HEK293 (cell line): Measurements from ENCODE around the gene IGSF23.

Experiments
- CTCF ChIA-PET: fragments of 350-600 bp; formaldehyde crosslinking; extraction: SDS; loops from one replicate; lab custom pipeline; 2021; ENCODE audit warnings: antibody characterized with exemption; lab: Yijun Ruan, JAX
- POLR2A ChIA-PET: fragments of 300-600 bp; formaldehyde crosslinking; extraction: SDS; loops from one replicate; lab custom pipeline; 2020; ENCODE audit warnings: antibody characterized with exemption, inconsistent platforms; lab: Yijun Ruan, JAX
- H3K27ac ChIP-seq: fragments of 200-500 bp; sonication (Bioruptor generic); 2 replicates; pipeline ENCODE4 v1.5.1; 2014; ENCODE audit warnings: low read depth, low read length, control low read depth, inconsistent platforms; ENCODE audit errors: extremely low read depth
- H3K36me3 ChIP-seq, 2 experiments: fragments of 200-500 bp in 1 of 2; sonication (Bioruptor generic) in 1 of 2; 1 replicate in 1 of 2; 2 replicates in 1 of 2; pipeline ENCODE4 v1.5.1; 2014 to 2017; ENCODE audit warnings: inconsistent platforms in 2 of 2, low read length in 2 of 2; ENCODE audit not compliant: control insufficient read depth in 2 of 2, insufficient read depth in 1 of 2
- H3K4me1 ChIP-seq: fragments of 200-500 bp; sonication (Bioruptor generic); 2 replicates; pipeline ENCODE4 v1.5.1; 2014; ENCODE audit warnings: mild to moderate bottlenecking, low read length, inconsistent platforms; ENCODE audit not compliant: control insufficient read depth, insufficient read depth
- H3K4me3 ChIP-seq: 2 replicates; pipeline ENCODE4 v1.5.1; 2011; ENCODE audit warnings: low read depth, mild to moderate bottlenecking, control low read depth, low read length, moderate library complexity
- H3K9me3 ChIP-seq: fragments of 200-500 bp; sonication (Bioruptor generic); 2 replicates; pipeline ENCODE4 v1.5.1; 2014; ENCODE audit warnings: low read depth, low read length, inconsistent platforms; ENCODE audit not compliant: control insufficient read depth, insufficient read depth
- KLF1 ChIP-seq: fragments of 450-650 bp; formaldehyde crosslinking; IDR thresholded peaks from 2 replicates; pipeline ENCODE4 v1.5.1; 2016; ENCODE audit warnings: missing biosample characterization, missing genetic modification characterization
- SALL2 ChIP-seq: fragments of 450-650 bp; formaldehyde crosslinking; IDR thresholded peaks from 2 replicates; pipeline ENCODE4 v1.5.0; 2017; ENCODE audit warnings: missing biosample characterization, mild to moderate bottlenecking, missing genetic modification characterization, borderline replicate concordance
- ZBTB17 ChIP-seq: fragments of 450-650 bp; formaldehyde crosslinking; IDR thresholded peaks from 2 replicates; pipeline ENCODE4 v1.5.1; 2016; ENCODE audit warnings: missing biosample characterization, missing genetic modification characterization
- ZBTB48 ChIP-seq: fragments of 450-650 bp; formaldehyde crosslinking; IDR thresholded peaks from 2 replicates; pipeline ENCODE4 v1.5.1; 2016; ENCODE audit warnings: missing biosample characterization, missing genetic modification characterization
- ZNF211 ChIP-seq: fragments of 450-650 bp; formaldehyde crosslinking; IDR thresholded peaks from 2 replicates; pipeline ENCODE4 v1.5.1; 2016; ENCODE audit warnings: low read depth, missing biosample characterization, missing genetic modification characterization
- ZNF335 ChIP-seq: fragments of 450-650 bp; formaldehyde crosslinking; conservative IDR thresholded peaks from 2 replicates; pipeline ENCODE4 v1.5.1; 2016; ENCODE audit warnings: missing biosample characterization, missing genetic modification characterization
- ZNF501 ChIP-seq: fragments of 450-650 bp; formaldehyde crosslinking; IDR thresholded peaks from 2 replicates; pipeline ENCODE4 v1.5.1; 2016; ENCODE audit warnings: missing biosample characterization, missing genetic modification characterization
- ZNF510 ChIP-seq: fragments of 450-650 bp; formaldehyde crosslinking; IDR thresholded peaks from 2 replicates; pipeline ENCODE4 v1.5.1; 2018; ENCODE audit warnings: mild to moderate bottlenecking, missing genetic modification characterization, missing biosample characterization; ENCODE audit not compliant: insufficient replicate concordance
- ZNF530 ChIP-seq: fragments of 450-650 bp; formaldehyde crosslinking; IDR thresholded peaks from 2 replicates; pipeline ENCODE4 v1.5.1; 2016; ENCODE audit warnings: low read depth, missing biosample characterization, missing genetic modification characterization
- ZNF549 ChIP-seq: fragments of 450-650 bp; IDR thresholded peaks from 2 replicates; pipeline ENCODE4 v1.5.1; 2018; ENCODE audit warnings: missing biosample characterization, missing genetic modification characterization, mild to moderate bottlenecking, inconsistent platforms, moderate library complexity
- ZNF654 ChIP-seq: fragments of 450-650 bp; formaldehyde crosslinking; IDR thresholded peaks from 2 replicates; pipeline ENCODE4 v1.5.1; 2016; ENCODE audit warnings: low read depth, missing biosample characterization, missing genetic modification characterization
- ZNF707 ChIP-seq: fragments of 450-650 bp; formaldehyde crosslinking; IDR thresholded peaks from 2 replicates; pipeline ENCODE4 v1.5.1; 2016; ENCODE audit warnings: missing biosample characterization, missing genetic modification characterization
- ZNF791 ChIP-seq: fragments of 450-650 bp; formaldehyde crosslinking; IDR thresholded peaks from 2 replicates; pipeline ENCODE4 v1.5.1; 2016; ENCODE audit warnings: missing biosample characterization, missing genetic modification characterization
- ZSCAN30 ChIP-seq: fragments of 450-650 bp; IDR thresholded peaks from 2 replicates; pipeline ENCODE4 v1.5.1; 2018; ENCODE audit warnings: missing biosample characterization, mild to moderate bottlenecking, missing genetic modification characterization, moderate library complexity
- TF ChIP-seq, protein P1 (sequence below): fragments of 450-650 bp; formaldehyde crosslinking; IDR thresholded peaks from 2 replicates; pipeline ENCODE4 v1.5.1; 2016; ENCODE audit warnings: missing biosample characterization, missing genetic modification characterization
- TF ChIP-seq, protein P2 (sequence below): fragments of 450-650 bp; formaldehyde crosslinking; IDR thresholded peaks from 2 replicates; pipeline ENCODE4 v1.5.1; 2017; ENCODE audit warnings: missing biosample characterization, missing genetic modification characterization
- TF ChIP-seq, protein P3 (sequence below): fragments of 450-650 bp; formaldehyde crosslinking; IDR thresholded peaks from 2 replicates; pipeline ENCODE4 v1.5.1; 2016; ENCODE audit warnings: missing biosample characterization, missing genetic modification characterization
- TF ChIP-seq, protein P4 (sequence below): fragments of 450-650 bp; formaldehyde crosslinking; IDR thresholded peaks from 2 replicates; pipeline ENCODE4 v1.5.1; 2016; ENCODE audit warnings: missing biosample characterization, missing genetic modification characterization

IGSF23 gene

DNA sequence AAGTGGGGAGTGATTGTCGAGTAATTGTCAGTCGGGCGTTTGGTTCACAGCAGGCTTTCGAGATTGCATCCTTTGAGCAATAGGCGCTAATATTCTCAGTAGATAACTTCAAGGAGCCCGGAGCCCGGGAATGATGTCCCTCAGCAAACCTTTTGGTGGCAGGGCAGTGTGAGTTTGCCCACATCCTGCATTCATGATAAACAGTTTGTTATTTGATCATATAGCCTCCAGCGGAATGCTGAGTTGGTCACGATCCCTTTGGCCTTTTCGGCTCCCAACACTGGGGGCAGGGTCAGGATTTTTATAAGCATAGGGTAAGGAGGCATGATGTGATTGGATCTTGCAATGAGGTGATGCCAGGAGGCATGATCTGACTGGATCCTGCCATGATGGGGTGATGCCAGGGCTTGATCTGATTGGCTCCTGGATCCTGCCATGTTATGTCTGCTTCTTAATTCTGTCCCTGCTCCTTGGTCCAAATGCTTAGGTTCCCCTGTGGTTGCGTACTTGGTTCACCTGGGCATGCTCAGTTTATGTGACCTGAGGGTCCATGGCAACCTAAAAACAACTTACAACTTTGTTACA, 38.2 kb upstream of the IGSF23 start:
- no peak for TF ChIP-seq ZSCAN30 (tag by site-specific recombination)
- no peak for TF ChIP-seq ZNF530 (tag by site-specific recombination)
- no peak for TF ChIP-seq SALL2 (tag by site-specific recombination)
- TF ChIP-seq ZNF211 (tag by site-specific recombination): no peak
- no peak for TF ChIP-seq ZNF707 (tag by site-specific recombination)
- TF ChIP-seq, protein P1, sequence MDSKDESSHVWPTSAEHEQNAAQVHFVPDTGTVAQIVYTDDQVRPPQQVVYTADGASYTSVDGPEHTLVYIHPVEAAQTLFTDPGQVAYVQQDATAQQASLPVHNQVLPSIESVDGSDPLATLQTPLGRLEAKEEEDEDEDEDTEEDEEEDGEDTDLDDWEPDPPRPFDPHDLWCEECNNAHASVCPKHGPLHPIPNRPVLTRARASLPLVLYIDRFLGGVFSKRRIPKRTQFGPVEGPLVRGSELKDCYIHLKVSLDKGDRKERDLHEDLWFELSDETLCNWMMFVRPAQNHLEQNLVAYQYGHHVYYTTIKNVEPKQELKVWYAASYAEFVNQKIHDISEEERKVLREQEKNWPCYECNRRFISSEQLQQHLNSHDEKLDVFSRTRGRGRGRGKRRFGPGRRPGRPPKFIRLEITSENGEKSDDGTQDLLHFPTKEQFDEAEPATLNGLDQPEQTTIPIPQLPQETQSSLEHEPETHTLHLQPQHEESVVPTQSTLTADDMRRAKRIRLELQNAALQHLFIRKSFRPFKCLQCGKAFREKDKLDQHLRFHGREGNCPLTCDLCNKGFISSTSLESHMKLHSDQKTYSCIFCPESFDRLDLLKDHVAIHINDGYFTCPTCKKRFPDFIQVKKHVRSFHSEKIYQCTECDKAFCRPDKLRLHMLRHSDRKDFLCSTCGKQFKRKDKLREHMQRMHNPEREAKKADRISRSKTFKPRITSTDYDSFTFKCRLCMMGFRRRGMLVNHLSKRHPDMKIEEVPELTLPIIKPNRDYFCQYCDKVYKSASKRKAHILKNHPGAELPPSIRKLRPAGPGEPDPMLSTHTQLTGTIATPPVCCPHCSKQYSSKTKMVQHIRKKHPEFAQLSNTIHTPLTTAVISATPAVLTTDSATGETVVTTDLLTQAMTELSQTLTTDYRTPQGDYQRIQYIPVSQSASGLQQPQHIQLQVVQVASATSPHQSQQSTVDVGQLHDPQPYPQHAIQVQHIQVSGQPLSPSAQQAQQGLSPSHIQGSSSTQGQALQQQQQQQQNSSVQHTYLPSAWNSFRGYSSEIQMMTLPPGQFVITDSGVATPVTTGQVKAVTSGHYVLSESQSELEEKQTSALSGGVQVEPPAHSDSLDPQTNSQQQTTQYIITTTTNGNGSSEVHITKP (tag by site-specific recombination): no peak
- TF ChIP-seq ZBTB17 (tag by site-specific recombination): no peak
- no peak for TF ChIP-seq ZBTB48
- TF ChIP-seq, protein P2, sequence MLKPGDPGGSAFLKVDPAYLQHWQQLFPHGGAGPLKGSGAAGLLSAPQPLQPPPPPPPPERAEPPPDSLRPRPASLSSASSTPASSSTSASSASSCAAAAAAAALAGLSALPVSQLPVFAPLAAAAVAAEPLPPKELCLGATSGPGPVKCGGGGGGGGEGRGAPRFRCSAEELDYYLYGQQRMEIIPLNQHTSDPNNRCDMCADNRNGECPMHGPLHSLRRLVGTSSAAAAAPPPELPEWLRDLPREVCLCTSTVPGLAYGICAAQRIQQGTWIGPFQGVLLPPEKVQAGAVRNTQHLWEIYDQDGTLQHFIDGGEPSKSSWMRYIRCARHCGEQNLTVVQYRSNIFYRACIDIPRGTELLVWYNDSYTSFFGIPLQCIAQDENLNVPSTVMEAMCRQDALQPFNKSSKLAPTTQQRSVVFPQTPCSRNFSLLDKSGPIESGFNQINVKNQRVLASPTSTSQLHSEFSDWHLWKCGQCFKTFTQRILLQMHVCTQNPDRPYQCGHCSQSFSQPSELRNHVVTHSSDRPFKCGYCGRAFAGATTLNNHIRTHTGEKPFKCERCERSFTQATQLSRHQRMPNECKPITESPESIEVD: no peak
- no peak for TF ChIP-seq ZNF501 (tag by site-specific recombination)
- POLR2A ChIA-PET: no interaction called here
- no peaks in the 10 kb centered on the region for H3K36me3 ChIP-seq
- H3K27ac ChIP-seq: no peak overlapping the region
- no peak overlapping the region for H3K4me3 ChIP-seq
- CTCF ChIA-PET: interaction anchor here (0.8 to 2.8 kb wide), 4 partner anchors 9 to 196 kb away, joined by 3 to 44 read pairs (median 9); no protein-coding TSS in a partner anchor
- no peaks in the 10 kb centered on the region for H3K9me3 ChIP-seq
- no peaks in the 10 kb centered on the region for H3K4me1 ChIP-seq

DNA sequence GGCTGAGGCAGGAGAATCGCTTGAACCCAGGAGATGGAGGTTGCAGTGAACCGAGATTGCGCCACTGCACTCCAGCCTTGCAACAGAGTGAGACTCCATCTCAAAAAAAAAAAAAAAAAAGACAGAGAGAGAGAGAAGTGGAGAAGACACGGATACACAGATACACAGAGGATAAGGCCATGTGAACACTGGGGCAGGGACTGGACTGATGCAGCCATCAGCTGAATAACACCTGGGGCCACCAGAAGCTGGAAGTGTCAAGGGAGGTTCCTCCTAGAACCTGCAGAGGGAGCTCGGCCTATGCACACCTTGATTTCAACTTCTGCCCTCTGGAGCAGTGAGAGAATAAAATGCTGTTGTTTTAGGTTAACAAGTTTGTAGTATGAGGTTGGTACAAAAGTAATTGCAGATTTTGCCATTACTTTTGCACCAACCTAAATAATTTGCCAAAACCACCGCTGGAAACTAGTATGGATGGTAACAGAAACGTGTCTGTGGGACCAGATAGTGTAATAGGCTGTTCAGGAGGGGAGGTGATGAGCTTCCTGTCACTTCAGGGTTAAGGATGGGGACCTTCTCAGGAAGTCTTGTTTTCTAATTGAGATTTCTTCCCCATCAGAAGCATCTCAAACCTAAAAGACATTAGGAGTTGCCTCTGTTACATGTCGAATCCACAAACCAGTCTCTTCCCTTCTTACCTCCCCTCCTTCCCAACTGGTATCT, 36.4 kb upstream of the IGSF23 start:
- Histone ChIP-seq H3K36me3 (no peaks in the 10 kb centered on the region), H3K4me1 (no peaks in the 10 kb centered on the region), H3K9me3 (no peaks in the 10 kb centered on the region), H3K4me3 (no peak overlapping the region)
- POLR2A ChIA-PET: interaction anchor here (0.6 to 1.8 kb wide), 6 partner anchors 10 to 177 kb away, joined by 3 to 6 read pairs (median 4); partner anchors contain the start of gene PVR
- TF ChIP-seq ZNF510 (tag by site-specific recombination) (no peak), ZNF335 (tag by site-specific recombination) (no peak), KLF1 (tag by site-specific recombination) (no peak), ZNF530 (tag by site-specific recombination) (no peak), ZNF549 (tag by site-specific recombination) (no peak), ZSCAN30 (tag by site-specific recombination) (peak; percentile 100), ZNF791 (no peak), ZNF654 (tag by site-specific recombination) (peak; percentile 61)
- TF ChIP-seq, protein P3, sequence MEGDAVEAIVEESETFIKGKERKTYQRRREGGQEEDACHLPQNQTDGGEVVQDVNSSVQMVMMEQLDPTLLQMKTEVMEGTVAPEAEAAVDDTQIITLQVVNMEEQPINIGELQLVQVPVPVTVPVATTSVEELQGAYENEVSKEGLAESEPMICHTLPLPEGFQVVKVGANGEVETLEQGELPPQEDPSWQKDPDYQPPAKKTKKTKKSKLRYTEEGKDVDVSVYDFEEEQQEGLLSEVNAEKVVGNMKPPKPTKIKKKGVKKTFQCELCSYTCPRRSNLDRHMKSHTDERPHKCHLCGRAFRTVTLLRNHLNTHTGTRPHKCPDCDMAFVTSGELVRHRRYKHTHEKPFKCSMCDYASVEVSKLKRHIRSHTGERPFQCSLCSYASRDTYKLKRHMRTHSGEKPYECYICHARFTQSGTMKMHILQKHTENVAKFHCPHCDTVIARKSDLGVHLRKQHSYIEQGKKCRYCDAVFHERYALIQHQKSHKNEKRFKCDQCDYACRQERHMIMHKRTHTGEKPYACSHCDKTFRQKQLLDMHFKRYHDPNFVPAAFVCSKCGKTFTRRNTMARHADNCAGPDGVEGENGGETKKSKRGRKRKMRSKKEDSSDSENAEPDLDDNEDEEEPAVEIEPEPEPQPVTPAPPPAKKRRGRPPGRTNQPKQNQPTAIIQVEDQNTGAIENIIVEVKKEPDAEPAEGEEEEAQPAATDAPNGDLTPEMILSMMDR (tag by site-specific recombination): peak; percentile 50
- TF ChIP-seq, protein P1 (tag by site-specific recombination): peak; percentile 90
- TF ChIP-seq, protein P4, sequence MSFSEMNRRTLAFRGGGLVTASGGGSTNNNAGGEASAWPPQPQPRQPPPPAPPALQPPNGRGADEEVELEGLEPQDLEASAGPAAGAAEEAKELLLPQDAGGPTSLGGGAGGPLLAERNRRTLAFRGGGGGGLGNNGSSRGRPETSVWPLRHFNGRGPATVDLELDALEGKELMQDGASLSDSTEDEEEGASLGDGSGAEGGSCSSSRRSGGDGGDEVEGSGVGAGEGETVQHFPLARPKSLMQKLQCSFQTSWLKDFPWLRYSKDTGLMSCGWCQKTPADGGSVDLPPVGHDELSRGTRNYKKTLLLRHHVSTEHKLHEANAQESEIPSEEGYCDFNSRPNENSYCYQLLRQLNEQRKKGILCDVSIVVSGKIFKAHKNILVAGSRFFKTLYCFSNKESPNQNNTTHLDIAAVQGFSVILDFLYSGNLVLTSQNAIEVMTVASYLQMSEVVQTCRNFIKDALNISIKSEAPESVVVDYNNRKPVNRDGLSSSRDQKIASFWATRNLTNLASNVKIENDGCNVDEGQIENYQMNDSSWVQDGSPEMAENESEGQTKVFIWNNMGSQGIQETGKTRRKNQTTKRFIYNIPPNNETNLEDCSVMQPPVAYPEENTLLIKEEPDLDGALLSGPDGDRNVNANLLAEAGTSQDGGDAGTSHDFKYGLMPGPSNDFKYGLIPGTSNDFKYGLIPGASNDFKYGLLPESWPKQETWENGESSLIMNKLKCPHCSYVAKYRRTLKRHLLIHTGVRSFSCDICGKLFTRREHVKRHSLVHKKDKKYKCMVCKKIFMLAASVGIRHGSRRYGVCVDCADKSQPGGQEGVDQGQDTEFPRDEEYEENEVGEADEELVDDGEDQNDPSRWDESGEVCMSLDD (tag by site-specific recombination): no peak
- TF ChIP-seq, all 188 proteins: peak for 4
- H3K27ac ChIP-seq: no peak overlapping the region
- CTCF ChIA-PET: interaction anchor here (0.6 to 2.9 kb wide), 34 partner anchors 9 to 207 kb away, joined by 3 to 44 read pairs (median 5); partner anchors contain the start of genes CEACAM20 and PVR
